GM19193 (cell line): ENCODE measurements around the gene HTR5A.

Experiments
- POLR2A ChIP-seq: IDR thresholded peaks from 4 replicates; pipeline ENCODE4 v1.6.1; 2011; ENCODE audit not compliant: insufficient read depth, insufficient read length; ENCODE audit errors: extremely low read depth

HTR5A gene

DNA sequence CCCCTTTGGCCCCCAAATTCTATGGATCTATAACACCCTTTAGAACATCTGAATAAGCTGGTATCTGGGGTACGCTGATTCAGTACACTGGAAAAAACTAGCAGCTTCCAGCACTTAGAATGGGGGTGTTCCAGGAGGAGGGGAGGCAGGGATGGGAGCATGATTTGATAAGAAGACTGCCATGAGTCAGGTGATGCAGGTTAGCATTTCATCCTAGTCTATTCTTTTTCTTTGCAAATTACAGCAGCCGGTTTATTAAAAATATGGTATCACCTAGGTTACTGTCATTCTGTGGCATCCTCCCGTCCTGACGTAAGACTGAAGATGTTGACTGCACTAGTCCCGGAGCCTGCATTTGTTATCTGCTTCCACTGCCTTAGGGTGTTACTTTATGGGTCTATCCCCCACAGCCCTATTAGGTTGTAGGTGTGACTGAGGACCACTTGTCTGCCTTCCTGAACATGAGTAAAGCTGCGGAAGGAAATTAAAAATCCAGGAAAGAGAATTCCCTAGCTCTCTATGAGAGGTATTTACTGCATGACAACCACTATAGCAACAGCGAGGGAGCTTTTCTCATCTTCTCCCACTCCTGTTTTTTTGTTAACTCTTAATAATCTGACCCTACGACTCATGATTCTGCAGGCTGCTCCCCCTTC is 1.9 kb downstream of the HTR5A start:
- TF ChIP-seq POLR2A = no peak

GRCh38 chr7:155073922-155074321 is 3.8 kb downstream of the HTR5A start:
- no peak for TF ChIP-seq POLR2A

DNA sequence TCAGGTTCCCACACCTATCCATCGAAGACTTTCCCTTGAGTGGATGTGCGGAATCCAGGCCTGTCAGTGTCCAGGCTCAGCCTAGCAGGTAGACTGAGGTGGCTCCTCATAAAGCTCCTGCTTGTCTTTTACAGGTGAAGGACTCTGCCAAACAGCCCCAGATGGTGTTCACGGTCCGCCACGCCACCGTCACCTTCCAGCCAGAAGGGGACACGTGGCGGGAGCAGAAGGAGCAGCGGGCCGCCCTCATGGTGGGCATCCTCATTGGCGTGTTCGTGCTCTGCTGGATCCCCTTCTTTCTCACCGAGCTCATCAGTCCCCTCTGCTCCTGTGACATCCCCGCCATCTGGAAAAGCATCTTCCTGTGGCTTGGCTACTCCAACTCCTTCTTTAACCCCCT is 13.9 kb downstream of the HTR5A start:
- TF ChIP-seq POLR2A = no peak

DNA sequence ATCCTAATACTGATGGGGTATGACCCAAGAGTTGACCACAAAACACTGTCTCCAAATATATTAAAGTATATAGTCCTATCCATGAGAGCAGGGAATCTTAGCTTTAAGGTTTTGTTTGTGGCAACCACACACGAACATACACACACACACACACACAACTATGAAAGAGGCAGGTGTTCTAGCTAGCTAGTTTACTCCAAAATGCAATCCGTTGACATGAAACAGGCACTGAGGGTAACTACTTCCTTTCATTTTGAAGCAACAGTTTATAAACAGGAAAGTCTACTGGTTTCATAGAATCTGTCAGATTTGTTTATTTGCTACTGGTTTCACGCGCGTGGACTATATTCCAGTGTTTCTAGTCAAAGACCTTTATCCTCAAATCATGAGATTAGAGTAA is 14.8 kb downstream of the HTR5A start:
- no peak for TF ChIP-seq POLR2A

GRCh38 chr7:155090684-155091083 is 20.6 kb downstream of the HTR5A start:
- no peak for TF ChIP-seq POLR2A

GRCh38 chr7:155093596-155093995 is 23.5 kb downstream of the HTR5A start:
- no peak for TF ChIP-seq POLR2A

GRCh38 chr7:155094636-155095135 is 24.6 kb downstream of the HTR5A start:
- no peak for TF ChIP-seq POLR2A

DNA sequence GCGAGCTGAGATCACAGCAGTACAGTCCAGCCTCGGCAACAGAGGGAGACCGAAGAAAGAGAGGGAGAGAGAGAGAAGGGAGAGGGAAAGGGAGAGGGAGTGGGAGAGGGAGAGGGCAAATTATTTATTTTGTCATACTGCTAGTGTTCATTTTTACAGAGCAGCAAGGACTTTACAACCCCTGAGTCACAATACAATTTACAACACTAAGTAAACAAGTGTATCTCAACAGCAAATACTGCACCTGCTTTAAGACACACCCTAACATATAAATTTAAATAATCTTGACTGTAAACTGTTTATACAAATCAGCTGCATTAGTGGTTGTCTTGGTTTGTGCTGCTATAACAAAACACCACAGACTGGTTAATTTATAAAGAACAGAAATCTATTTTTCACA is 27.2 kb downstream of the HTR5A start:
- no peak for TF ChIP-seq POLR2A

DNA sequence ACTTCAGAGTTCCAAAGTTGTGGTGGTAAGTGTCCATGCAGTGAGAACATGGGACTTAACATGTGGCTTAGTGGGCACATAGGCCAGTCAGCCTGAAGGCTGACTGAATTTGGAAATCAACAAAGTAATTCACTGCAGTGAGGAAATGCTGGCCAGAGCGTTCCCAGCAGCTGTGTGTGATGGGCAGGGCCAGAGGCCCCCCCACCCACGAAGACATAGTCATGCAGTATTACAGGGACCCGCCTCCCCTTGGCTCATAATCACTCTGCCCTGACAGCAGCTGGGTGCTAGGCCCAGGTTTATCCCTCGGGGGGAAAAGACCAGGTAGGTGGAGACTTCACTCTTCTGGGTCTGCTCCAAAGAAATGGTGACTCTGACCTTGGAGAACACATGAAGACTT is 33.7 kb downstream of the HTR5A start:
- no peak for TF ChIP-seq POLR2A

DNA sequence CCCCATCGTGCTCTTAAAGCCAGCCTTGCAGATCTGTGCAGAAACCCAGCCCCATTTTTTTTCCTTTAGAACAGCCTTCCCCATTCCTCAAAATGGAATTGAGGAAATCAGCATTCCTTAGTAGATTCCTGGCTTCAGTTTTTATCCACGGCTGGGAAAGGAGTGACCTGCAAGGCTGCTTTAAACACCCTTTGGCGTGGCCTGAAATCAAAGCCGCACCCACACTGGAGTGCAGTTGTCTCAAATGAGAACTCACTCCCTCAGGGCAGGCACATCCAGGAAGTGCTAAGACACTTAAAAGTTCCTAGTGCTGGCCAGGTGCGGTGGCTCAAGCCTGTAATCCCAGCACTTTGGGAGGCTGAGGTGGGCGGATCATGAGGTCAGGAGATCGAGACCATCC is 34.8 kb downstream of the HTR5A start:
- no peak for TF ChIP-seq POLR2A

DNA sequence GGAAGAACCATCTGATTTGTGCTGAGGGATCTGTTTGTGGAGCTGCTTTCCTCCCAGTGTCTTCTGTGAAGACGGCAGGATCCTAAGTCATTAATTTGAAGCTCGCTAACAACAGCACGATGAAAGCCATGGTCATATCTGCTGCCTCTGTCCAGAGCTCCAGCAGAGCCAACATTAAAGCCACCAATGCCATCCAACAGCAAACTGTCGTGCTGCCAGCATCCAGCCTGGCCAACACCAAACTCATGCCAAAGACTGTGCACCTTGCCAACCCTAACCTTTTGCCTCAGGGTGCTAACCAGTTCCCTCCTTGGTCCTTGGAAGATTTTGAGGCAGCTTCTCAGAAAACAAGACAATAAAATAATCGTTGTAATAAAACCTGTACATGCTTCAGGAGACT is 36.2 kb downstream of the HTR5A start:
- TF ChIP-seq POLR2A = no peak

- TF ChIP-seq POLR2A = no peak
Measured at GRCh38 chr7:155107126-155107525, 37.0 kb downstream of the HTR5A start.

- TF ChIP-seq POLR2A = no peak
Measured at GRCh38 chr7:155108144-155108901, 38.2 kb downstream of the HTR5A start.

- no peak for TF ChIP-seq POLR2A
Measured at GRCh38 chr7:155109121-155109520, 39.0 kb downstream of the HTR5A start.

DNA sequence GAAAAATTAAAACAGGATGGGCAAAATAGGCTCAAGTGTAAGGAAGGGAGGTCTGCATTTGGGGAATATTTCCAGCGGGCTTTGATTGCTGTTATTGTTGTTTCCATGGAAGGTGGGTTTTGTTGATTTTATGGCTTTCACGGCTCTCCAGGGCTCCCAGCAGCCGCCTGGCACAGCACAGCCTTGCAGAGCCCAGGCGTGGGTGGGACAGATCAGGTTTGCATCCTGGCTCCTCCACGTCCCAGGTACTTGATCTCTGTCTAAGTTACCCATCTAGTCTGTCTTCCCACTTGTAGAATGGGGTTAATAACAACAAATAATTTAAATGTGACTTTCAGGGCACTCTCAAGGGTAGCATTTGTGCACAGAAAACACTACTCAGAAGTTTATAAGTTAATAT is 45.2 kb downstream of the HTR5A start:
- TF ChIP-seq POLR2A = no peak

- TF ChIP-seq POLR2A = no peak
Measured at GRCh38 chr7:155119801-155120382, 49.8 kb downstream of the HTR5A start.
